Sigmoid colon (tissue), 7 donors: ENCODE data around the gene MICALL2. TPM values are rescaled to one million over a fixed set of nuclear protein-coding genes. Genes with fewer than 3 reads are reported as not detected.

Experiments
- DNase-seq: peaks from one replicate; pipeline ENCODE4 v3.0.0-alpha.2; 2019
- H3K27ac ChIP-seq, 4 donors: fragments of 200-600 bp; sonication (generic); one replicate each; pipeline ENCODE4 v1.5.1; 2016 to 2019; ENCODE audit warnings: mild to moderate bottlenecking in 1 of 4
- H3K27me3 ChIP-seq, 3 donors: fragments of 200-600 bp; sonication (generic); one replicate each; pipeline ENCODE4 v1.5.1; 2019; ENCODE audit warnings: mild to moderate bottlenecking in 1 of 3
- H3K36me3 ChIP-seq, 4 donors: fragments of 200-600 bp; sonication (generic); one replicate each; pipeline ENCODE4 v1.5.1; 2016 to 2019
- H3K4me1 ChIP-seq, 4 donors: fragments of 200-600 bp; sonication (generic); one replicate each; pipeline ENCODE4 v1.5.1; 2017 to 2019
- H3K4me3 ChIP-seq, 4 donors: fragments of 200-600 bp; sonication (generic); one replicate each; pipeline ENCODE4 v1.5.1; 2017 to 2019; ENCODE audit warnings: mild to moderate bottlenecking in 2 of 4, moderate library complexity in 1 of 4
- H3K9me3 ChIP-seq, 4 donors: fragments of 200-600 bp in 3 of 4; sonication (generic) in 3 of 4; one replicate each; pipeline versions ENCODE4 v1.5.1 to v1.6.1; 2013 to 2019
- CTCF ChIP-seq, 4 experiments: fragments of 450-650 bp in 3 of 4; fragments of 200-600 bp in 1 of 4; IDR thresholded peaks; one replicate each; pipeline ENCODE4 v1.5.1; 2016 to 2019; ENCODE audit warnings: antibody characterized with exemption in 4 of 4, mild to moderate bottlenecking in 3 of 4, moderate library complexity in 2 of 4
- EP300 ChIP-seq, 4 donors: sonication (generic); formaldehyde crosslinking; IDR thresholded peaks; one replicate each; pipeline ENCODE4 v1.6.1; 2017; ENCODE audit warnings: antibody characterized with exemption in 4 of 4
- POLR2A ChIP-seq, 2 donors: fragments of 450-650 bp; IDR thresholded peaks; one replicate each; pipeline ENCODE4 v1.6.1; 2016; ENCODE audit warnings: antibody characterized with exemption in 2 of 2, mild to moderate bottlenecking in 2 of 2, moderate library complexity in 2 of 2
- POLR2AphosphoS5 ChIP-seq, 4 donors: sonication (generic); formaldehyde crosslinking; IDR thresholded peaks; one replicate each; pipeline ENCODE4 v1.6.1; 2017; ENCODE audit warnings: antibody characterized with exemption in 4 of 4
- WGBS, 2 donors: extraction: QIAGEN DNeasy Blood & Tissue Kit; methylation state at CpG; one replicate each; pipeline ENCODE4 v1.1.7; 2013; 5-methylcytosine and 5-hydroxymethylcytosine counted together
- intact Hi-C: fragments of 100-400 bp; cut with DNase I; formaldehyde crosslinking; loops from one replicate; pipeline ENCODE4 v1.15.1; 2023
- polyA plus RNA-seq, 3 donors: library from polyadenylated mRNA; stranded (reverse); fragments of 200-250 nt; gene quantifications; one replicate each; pipeline ENCODE4 v1.2.3, GENCODE V29; 2013
- total RNA-seq, 4 donors: library from RNA; depleted of rRNA; stranded (reverse); fragments of >200 nt; gene quantifications; one replicate each; pipeline ENCODE4 v1.1.0, GENCODE V29; 2016
- donor health status: healthy with polysubstance abuse.
- donor health status: Bipolar disorder and iron deficiency.
- donor health status: healthy.

MICALL2 gene
- total and polyA plus RNA-seq, 7 donors: 8.4 to 86.2 (median 30.7) TPM

- 87 to 93% methylated on average over 20 of the region's 20 CpGs for WGBS, 2 donors
- Histone ChIP-seq H3K4me3 (no peak overlapping the region), H3K27me3 (no peaks in the 10 kb centered on the region), H3K4me1 (no peaks in the 10 kb centered on the region), H3K36me3 (peaks cover 26 to 100% (median 52%) of the 10 kb centered on the region in 4 donors), H3K9me3 (no peaks in the 10 kb centered on the region), H3K27ac (no peak overlapping the region)
- DNase-seq: no peak
- intact Hi-C loops: no loop called here
- TF ChIP-seq POLR2AphosphoS5 (IDR thresholded peaks at IDR 0.05): no peak
- no peak for TF ChIP-seq EP300 (IDR thresholded peaks at IDR 0.05)
- no peak for TF ChIP-seq POLR2A (IDR thresholded peaks at IDR 0.05)
- TF ChIP-seq CTCF (IDR thresholded peaks at IDR 0.05): no peak
These were observed 33.9 kb upstream of the MICALL2 start for GRCh38 chr7:1493129-1493528.

- TF ChIP-seq POLR2AphosphoS5 (IDR thresholded peaks at IDR 0.05) (no peak), EP300 (IDR thresholded peaks at IDR 0.05) (no peak), POLR2A (IDR thresholded peaks at IDR 0.05) (no peak), CTCF (IDR thresholded peaks at IDR 0.05) (no peak)
- no peaks in the 10 kb centered on the region for H3K9me3 ChIP-seq
- no peaks in the 10 kb centered on the region for H3K4me1 ChIP-seq
- intact Hi-C loops: no loop called here
- no peaks in the 10 kb centered on the region for H3K27me3 ChIP-seq
- no peak for DNase-seq
- 93 to 98% methylated on average over 33 of the region's 33 CpGs for WGBS, 2 donors
- H3K27ac ChIP-seq: no peak overlapping the region
- H3K4me3 ChIP-seq: no peak overlapping the region
- H3K36me3 ChIP-seq: peaks cover 30 to 100% (median 51%) of the 10 kb centered on the region in 4 donors
These were observed 33.4 kb upstream of the MICALL2 start for GRCh38 chr7:1492640-1493039.

- no peak for DNase-seq
These were observed 33.0 kb upstream of the MICALL2 start for GRCh38 chr7:1492221-1492620.

GRCh38 chr7:1490837-1491236 lies 31.6 kb upstream of the MICALL2 start:
- Histone ChIP-seq H3K27ac (no peak overlapping the region), H3K36me3 (peaks cover 33 to 100% (median 55%) of the 10 kb centered on the region in 4 donors), H3K4me3 (no peak overlapping the region), H3K9me3 (no peaks in the 10 kb centered on the region), H3K27me3 (no peaks in the 10 kb centered on the region), H3K4me1 (no peaks in the 10 kb centered on the region)
- intact Hi-C loops: no loop called here
- 95 to 96% methylated on average over 19 of the region's 19 CpGs for WGBS, 2 donors
- no peak for DNase-seq
- TF ChIP-seq EP300 (IDR thresholded peaks at IDR 0.05): no peak
- no peak for TF ChIP-seq CTCF (IDR thresholded peaks at IDR 0.05)

More at GRCh38 chr7:1492221-1492620, 33.0 kb upstream of the MICALL2 start:
- 94 to 95% methylated on average over 10 of the region's 10 CpGs for WGBS, 2 donors
- Histone ChIP-seq H3K4me1 (no peaks in the 10 kb centered on the region), H3K36me3 (peaks cover 33 to 100% (median 53%) of the 10 kb centered on the region in 4 donors), H3K4me3 (no peak overlapping the region), H3K27ac (no peak overlapping the region), H3K27me3 (no peaks in the 10 kb centered on the region), H3K9me3 (no peaks in the 10 kb centered on the region)
- intact Hi-C loops: no loop called here
- TF ChIP-seq EP300 (IDR thresholded peaks at IDR 0.05) (no peak), POLR2A (IDR thresholded peaks at IDR 0.05) (no peak), POLR2AphosphoS5 (IDR thresholded peaks at IDR 0.05) (no peak), CTCF (IDR thresholded peaks at IDR 0.05) (no peak)

- Histone ChIP-seq H3K36me3 (peaks cover 39 to 100% (median 59%) of the 10 kb centered on the region in 4 donors), H3K27ac (no peak overlapping the region), H3K4me1 (no peaks in the 10 kb centered on the region), H3K9me3 (no peaks in the 10 kb centered on the region), H3K27me3 (no peaks in the 10 kb centered on the region), H3K4me3 (no peak overlapping the region)
- 96 to 98% methylated on average over 18 of the region's 18 CpGs for WGBS, 2 donors
- intact Hi-C loops: no loop called here
- DNase-seq: no peak
- TF ChIP-seq CTCF (IDR thresholded peaks at IDR 0.05): no peak
- no peak for TF ChIP-seq POLR2A (IDR thresholded peaks at IDR 0.05)
- no peak for TF ChIP-seq EP300 (IDR thresholded peaks at IDR 0.05)
- TF ChIP-seq POLR2AphosphoS5 (IDR thresholded peaks at IDR 0.05): no peak
These were observed 30.1 kb upstream of the MICALL2 start for GRCh38 chr7:1489336-1489735.
